H1 (cell line): Measurements from ENCODE around the gene PRRT1B.

Experiments
- EP300 ChIP-seq, 2 experiments: IDR thresholded peaks; 1 replicate in 1 of 2; 2 replicates in 1 of 2; pipeline ENCODE4 v1.6.1; 2011 to 2012; ENCODE audit warnings: low read depth in 2 of 2, low read length in 2 of 2, mild to moderate bottlenecking in 2 of 2, borderline replicate concordance in 1 of 2, inconsistent platforms in 1 of 2, moderate library complexity in 1 of 2
- JUN ChIP-seq: IDR thresholded peaks from 2 replicates; pipeline ENCODE4 v1.6.1; 2011; ENCODE audit warnings: low read depth, mild to moderate bottlenecking, improper control_type of control experiment, low read length
- POLR2A ChIP-seq, 2 experiments: IDR thresholded peaks; 1 replicate in 1 of 2; 2 replicates in 1 of 2; pipeline ENCODE4 v1.6.1; 2011; ENCODE audit warnings: low read depth in 2 of 2, low read length in 2 of 2, mild to moderate bottlenecking in 2 of 2; ENCODE audit errors: control extremely low read depth in 1 of 2
- SAP30 ChIP-seq: fragments of 300-600 bp; sonication (generic); IDR thresholded peaks from 2 replicates; pipeline ENCODE4 v1.7.1; 2012; ENCODE audit warnings: low read length, moderate library complexity, mild to moderate bottlenecking, inconsistent platforms; ENCODE audit not compliant: insufficient read depth, insufficient replicate concordance
- SRF ChIP-seq: IDR thresholded peaks from 2 replicates; pipeline ENCODE4 v1.6.1; 2011; ENCODE audit warnings: mild to moderate bottlenecking, low read depth, low read length, moderate library complexity
- TF ChIP-seq, protein P1 (sequence below), 3 experiments: IDR thresholded peaks; 1 replicate in 2 of 3; 2 replicates in 1 of 3; pipeline versions ENCODE4 v1.5.1 to v1.6.1; 2011; ENCODE audit warnings: low read length in 3 of 3, mild to moderate bottlenecking in 3 of 3, inconsistent platforms in 2 of 3, low read depth in 1 of 3, moderate library complexity in 1 of 3; ENCODE audit not compliant: insufficient read depth in 1 of 3; ENCODE audit errors: control extremely low read depth in 1 of 3

DNA sequence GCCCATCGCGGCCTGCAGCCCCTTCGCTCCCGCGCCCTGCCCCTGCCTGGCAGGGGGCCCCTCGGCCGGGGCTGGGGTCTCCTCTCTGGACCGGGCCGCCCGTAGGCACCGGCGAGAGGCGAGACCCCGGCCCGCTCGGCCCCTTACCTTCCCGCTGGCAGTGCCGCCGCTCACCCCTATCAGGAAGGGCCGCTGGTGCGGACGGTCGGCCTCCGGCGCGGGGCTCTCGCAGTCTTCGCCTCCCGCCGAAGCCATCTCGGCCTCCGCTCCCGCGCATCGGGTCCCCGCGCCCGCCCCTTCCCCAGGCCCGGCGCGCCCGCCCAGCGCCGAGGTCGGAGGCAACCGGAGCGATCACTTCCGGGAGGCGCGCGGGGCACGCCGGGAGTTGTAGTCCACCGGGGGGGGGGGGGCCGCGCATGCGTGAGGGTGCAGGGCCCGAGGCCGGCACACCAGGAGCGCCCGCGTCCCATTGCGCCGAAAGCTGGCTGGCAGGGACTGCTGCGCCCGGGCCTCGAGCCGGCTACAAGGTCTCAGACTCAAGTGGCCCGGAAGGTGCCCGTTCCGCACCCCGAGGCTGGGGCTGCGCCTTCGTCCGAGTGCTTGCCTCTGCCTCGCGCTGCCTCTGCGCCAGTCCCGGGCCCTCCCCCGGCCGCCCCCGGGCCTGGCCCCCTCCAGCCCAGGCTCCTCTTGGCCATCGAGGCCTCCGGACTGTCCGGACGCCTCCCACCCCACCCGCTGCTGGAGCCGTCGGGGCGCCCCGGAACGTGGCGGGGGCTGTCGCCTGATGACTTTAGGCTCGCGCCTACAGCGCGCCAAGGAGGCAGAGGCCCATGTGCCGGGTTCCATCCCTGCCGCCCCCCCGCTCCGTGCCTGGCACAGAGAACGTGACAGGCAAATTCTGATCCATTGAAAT lies 14.1 kb upstream of the PRRT1B start, which contains the start of gene UCK1:
- TF ChIP-seq POLR2A (IDR thresholded peaks at IDR 0.05; ENCODE audit: control extremely low read depth in 1 of 2, low read depth in 2 of 2, low read length in 2 of 2) (peak in 1 of 2 experiments; percentile 72; a peak in 2 of 3 replicates), EP300 (IDR thresholded peaks at IDR 0.05; ENCODE audit: borderline replicate concordance in 1 of 2, low read depth in 2 of 2, low read length in 2 of 2) (no peak), SRF (no peak), JUN (no peak), SAP30 (no peak)
- TF ChIP-seq, protein P1, sequence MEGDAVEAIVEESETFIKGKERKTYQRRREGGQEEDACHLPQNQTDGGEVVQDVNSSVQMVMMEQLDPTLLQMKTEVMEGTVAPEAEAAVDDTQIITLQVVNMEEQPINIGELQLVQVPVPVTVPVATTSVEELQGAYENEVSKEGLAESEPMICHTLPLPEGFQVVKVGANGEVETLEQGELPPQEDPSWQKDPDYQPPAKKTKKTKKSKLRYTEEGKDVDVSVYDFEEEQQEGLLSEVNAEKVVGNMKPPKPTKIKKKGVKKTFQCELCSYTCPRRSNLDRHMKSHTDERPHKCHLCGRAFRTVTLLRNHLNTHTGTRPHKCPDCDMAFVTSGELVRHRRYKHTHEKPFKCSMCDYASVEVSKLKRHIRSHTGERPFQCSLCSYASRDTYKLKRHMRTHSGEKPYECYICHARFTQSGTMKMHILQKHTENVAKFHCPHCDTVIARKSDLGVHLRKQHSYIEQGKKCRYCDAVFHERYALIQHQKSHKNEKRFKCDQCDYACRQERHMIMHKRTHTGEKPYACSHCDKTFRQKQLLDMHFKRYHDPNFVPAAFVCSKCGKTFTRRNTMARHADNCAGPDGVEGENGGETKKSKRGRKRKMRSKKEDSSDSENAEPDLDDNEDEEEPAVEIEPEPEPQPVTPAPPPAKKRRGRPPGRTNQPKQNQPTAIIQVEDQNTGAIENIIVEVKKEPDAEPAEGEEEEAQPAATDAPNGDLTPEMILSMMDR (IDR thresholded peaks at IDR 0.05; ENCODE audit: control extremely low read depth in 1 of 3, insufficient read depth in 1 of 3, low read depth in 1 of 3, low read length in 3 of 3) = no peak
